Measurements from ENCODE around the gene JUN. TPM values are rescaled to one million over a fixed set of nuclear protein-coding genes. Genes with fewer than 3 reads are reported as not detected.

JUN gene
- total RNA-seq, 1 experiment from 2014 or later: 73.6 TPM

- Histone ChIP-seq H3K36me3 (ENCODE audit: low read depth, low read length) (no peaks in the 10 kb centered on the region), H3K4me3 (ENCODE audit: low read length) (no peak overlapping the region), H4K20me1 (ENCODE audit: low read length) (no peaks in the 10 kb centered on the region), H3K79me2 (ENCODE audit: low read length) (no peaks in the 10 kb centered on the region), H3K9ac (ENCODE audit: low read length) (no peak overlapping the region), H3K4me1 (ENCODE audit: insufficient read depth, low read length) (peaks cover 23% of the 10 kb centered on the region), H3K9me2 (replicated peaks; ENCODE audit: low read length) (no peaks in the 10 kb centered on the region), H3K27ac (ENCODE audit: low read length) (no peak overlapping the region), H2AFZ (ENCODE audit: low read length) (0 out of 2 replicates have a peak overlapping the region, but pooled peaks have one; percentile 26), H3K27me3 (ENCODE audit: low read length) (no peaks in the 10 kb centered on the region), H3K9me3 (ENCODE audit: low read length) (no peaks in the 10 kb centered on the region), H3K4me2 (ENCODE audit: low read length) (0 out of 2 replicates have a peak overlapping the region, but pooled peaks have one; percentile 10), H3F3A (ENCODE audit: low read length, unreplicated experiment) (no peaks in the 10 kb centered on the region)
- no peak for TF ChIP-seq CTCF (conservative IDR thresholded peaks at IDR 0.05; ENCODE audit: low read depth, low read length)
- TF ChIP-seq EZH2 (IDR thresholded peaks at IDR 0.05; ENCODE audit: low read length, unreplicated experiment): no peak
- POLR2A ChIA-PET (ENCODE audit: unreplicated experiment): no interaction called here
- ATAC-seq: no peak
- intact Hi-C loops (cut with micrococcal nuclease): no loop called here
- CTCF ChIA-PET: no interaction called here
- no peak for DNase-seq
- BruUV-seq (replicated peaks): no TSS peak
Measured at GRCh38 chr1:58746182-58746581, 37.7 kb downstream of the JUN start.

DNA sequence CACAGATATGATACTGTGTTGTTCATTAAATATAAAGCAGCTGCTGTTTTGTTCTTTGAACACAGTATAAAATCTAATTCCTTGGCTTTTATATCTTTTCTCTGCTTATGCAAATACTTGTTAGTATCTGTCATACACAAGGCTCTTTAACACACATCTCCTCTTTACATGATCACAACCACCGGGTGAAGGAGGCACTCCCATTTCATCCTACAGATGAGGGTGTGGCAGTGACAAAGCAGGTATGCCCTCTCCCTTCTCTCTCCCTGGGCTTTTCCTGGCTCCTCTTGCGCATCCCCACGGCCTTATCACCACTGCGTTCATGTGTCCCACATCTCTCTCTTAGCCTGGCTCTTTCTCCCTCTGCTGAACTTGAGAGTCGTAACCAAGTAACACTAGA is 38.2 kb downstream of the JUN start:
- no TSS peak for BruUV-seq (replicated peaks)
- no peak for TF ChIP-seq CTCF (conservative IDR thresholded peaks at IDR 0.05; ENCODE audit: low read depth, low read length)
- TF ChIP-seq EZH2 (IDR thresholded peaks at IDR 0.05; ENCODE audit: low read length, unreplicated experiment): no peak
- no peak for TF ChIP-seq EZH2phosphoT487 (IDR thresholded peaks at IDR 0.05; ENCODE audit: borderline replicate concordance, low read length)
- no peaks in the 10 kb centered on the region for H3F3A ChIP-seq (ENCODE audit: low read length, unreplicated experiment)
- H3K9me3 ChIP-seq (ENCODE audit: low read length): no peaks in the 10 kb centered on the region
- H3K36me3 ChIP-seq (ENCODE audit: low read depth, low read length): no peaks in the 10 kb centered on the region
- peak overlapping the region; percentile 10; the same call in 1 of the 2 replicates for H3K4me2 ChIP-seq (ENCODE audit: low read length)
- peak; percentile 77 for ATAC-seq
- H3K4me3 ChIP-seq (ENCODE audit: low read length): no peak overlapping the region
- no peaks in the 10 kb centered on the region for H4K20me1 ChIP-seq (ENCODE audit: low read length)
- no peaks in the 10 kb centered on the region for H3K9me2 ChIP-seq (replicated peaks; ENCODE audit: low read length)
- ChIA-PET CTCF (no interaction called here), POLR2A (ENCODE audit: unreplicated experiment) (no interaction called here)
- H3K79me2 ChIP-seq (ENCODE audit: low read length): no peaks in the 10 kb centered on the region
- intact Hi-C loops (cut with micrococcal nuclease): no loop called here
- DNase-seq: peak; percentile 69
- no peak overlapping the region for H3K9ac ChIP-seq (ENCODE audit: low read length)
- peaks cover 23% of the 10 kb centered on the region for H3K4me1 ChIP-seq (ENCODE audit: insufficient read depth, low read length)
- H3K27ac ChIP-seq (ENCODE audit: low read length): no peak overlapping the region
- H2AFZ ChIP-seq (ENCODE audit: low read length): 0 out of 2 replicates have a peak overlapping the region, but pooled peaks have one; percentile 26
- H3K27me3 ChIP-seq (ENCODE audit: low read length): no peaks in the 10 kb centered on the region

- no peak overlapping the region for H3K4me3 ChIP-seq (ENCODE audit: low read length)
- no peaks in the 10 kb centered on the region for H4K20me1 ChIP-seq (ENCODE audit: low read length)
- no peaks in the 10 kb centered on the region for H3K79me2 ChIP-seq (ENCODE audit: low read length)
- peaks cover 23% of the 10 kb centered on the region for H3K4me1 ChIP-seq (ENCODE audit: insufficient read depth, low read length)
- no peaks in the 10 kb centered on the region for H3K9me3 ChIP-seq (ENCODE audit: low read length)
- peak overlapping the region; percentile 10; the same call in 1 of the 2 replicates for H3K4me2 ChIP-seq (ENCODE audit: low read length)
- intact Hi-C loops (cut with micrococcal nuclease): no loop called here
- H3F3A ChIP-seq (ENCODE audit: low read length, unreplicated experiment): no peaks in the 10 kb centered on the region
- POLR2A ChIA-PET (ENCODE audit: unreplicated experiment): no interaction called here
- no TSS peak for BruUV-seq (replicated peaks)
- H3K27ac ChIP-seq (ENCODE audit: low read length): no peak overlapping the region
- H3K36me3 ChIP-seq (ENCODE audit: low read depth, low read length): no peaks in the 10 kb centered on the region
- H3K9me2 ChIP-seq (replicated peaks; ENCODE audit: low read length): no peaks in the 10 kb centered on the region
- TF ChIP-seq EZH2phosphoT487 (IDR thresholded peaks at IDR 0.05; ENCODE audit: borderline replicate concordance, low read length) (no peak), CTCF (conservative IDR thresholded peaks at IDR 0.05; ENCODE audit: low read depth, low read length) (no peak), EZH2 (IDR thresholded peaks at IDR 0.05; ENCODE audit: low read length, unreplicated experiment) (no peak)
- CTCF ChIA-PET: no interaction called here
- no peak for DNase-seq
- no peak for ATAC-seq
- H3K9ac ChIP-seq (ENCODE audit: low read length): no peak overlapping the region
- no peak overlapping the region for H2AFZ ChIP-seq (ENCODE audit: low read length)
- H3K27me3 ChIP-seq (ENCODE audit: low read length): no peaks in the 10 kb centered on the region
Measured at GRCh38 chr1:58745117-58745516, 38.7 kb downstream of the JUN start.

All from PC-3 (cell line).